Skeletal muscle tissue (tissue), 4 donors: ENCODE data around the gene IGF1R. TPM values are rescaled to one million over a fixed set of nuclear protein-coding genes. Genes with fewer than 3 reads are reported as not detected.

Experiments
- H3K27ac ChIP-seq: one replicate; pipeline ENCODE4 v1.7.0; 2013; ENCODE audit warnings: mild to moderate bottlenecking, low read depth, low read length, inconsistent platforms
- H3K27me3 ChIP-seq, 3 donors: one replicate each; pipeline ENCODE4 v1.7.0; 2013; ENCODE audit warnings: low read length in 3 of 3; ENCODE audit not compliant: control insufficient read depth in 3 of 3, insufficient read depth in 3 of 3
- H3K36me3 ChIP-seq, 3 donors: one replicate each; pipeline ENCODE4 v1.7.0; 2013; ENCODE audit warnings: low read length in 3 of 3; ENCODE audit not compliant: control insufficient read depth in 3 of 3, insufficient read depth in 3 of 3
- H3K4me1 ChIP-seq, 3 donors: one replicate each; pipeline ENCODE4 v1.7.0; 2013; ENCODE audit warnings: low read length in 3 of 3, mild to moderate bottlenecking in 3 of 3; ENCODE audit not compliant: control insufficient read depth in 3 of 3, insufficient read depth in 3 of 3
- H3K4me3 ChIP-seq, 3 donors: one replicate each; pipeline ENCODE4 v1.7.0; 2013; ENCODE audit warnings: low read length in 3 of 3
- H3K9ac ChIP-seq, 3 donors: one replicate each; pipeline ENCODE4 v1.7.0; 2013; ENCODE audit warnings: low read length in 3 of 3, mild to moderate bottlenecking in 3 of 3, moderate library complexity in 2 of 3, low read depth in 1 of 3
- H3K9me3 ChIP-seq, 3 donors: one replicate each; pipeline ENCODE4 v1.7.0; 2013; ENCODE audit warnings: low read length in 3 of 3; ENCODE audit not compliant: control insufficient read depth in 3 of 3
- total RNA-seq: library from RNA; depleted of rRNA; stranded (reverse); fragments of >200 nt; gene quantifications from one replicate; pipeline ENCODE4 v1.2.3, GENCODE V29; 2014
- donor health status: Osteomylitis.

IGF1R gene
- total RNA-seq, 1 donor from 2014 or later: 25.6 TPM

DNA sequence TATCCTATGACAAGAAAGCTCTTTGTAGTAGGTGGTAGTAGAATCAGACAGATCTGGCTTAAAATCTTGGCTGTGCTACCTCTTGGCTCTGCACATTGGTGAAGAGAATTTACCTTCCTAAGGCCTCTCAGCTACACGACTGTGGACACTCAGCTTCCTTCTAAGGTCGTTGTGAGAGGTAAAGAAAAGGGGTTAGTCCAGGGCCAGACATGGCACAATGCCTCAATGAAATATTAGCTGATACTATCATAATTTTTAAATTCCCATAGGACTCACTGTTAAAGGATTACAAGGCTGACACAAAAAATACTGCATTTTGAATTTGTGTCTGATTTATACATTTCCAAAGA is 80.4 kb downstream of the IGF1R start:
- Histone ChIP-seq H3K9me3 (no peaks in the 10 kb centered on the region), H3K36me3 (no peaks in the 10 kb centered on the region), H3K27ac (peak overlapping the region; percentile 78), H3K27me3 (no peaks in the 10 kb centered on the region), H3K9ac (peak overlapping the region in 1 of 3 donors; percentile 0), H3K4me3 (no peak overlapping the region), H3K4me1 (peaks cover 34 to 50% (median 43%) of the 10 kb centered on the region in 3 donors)

DNA sequence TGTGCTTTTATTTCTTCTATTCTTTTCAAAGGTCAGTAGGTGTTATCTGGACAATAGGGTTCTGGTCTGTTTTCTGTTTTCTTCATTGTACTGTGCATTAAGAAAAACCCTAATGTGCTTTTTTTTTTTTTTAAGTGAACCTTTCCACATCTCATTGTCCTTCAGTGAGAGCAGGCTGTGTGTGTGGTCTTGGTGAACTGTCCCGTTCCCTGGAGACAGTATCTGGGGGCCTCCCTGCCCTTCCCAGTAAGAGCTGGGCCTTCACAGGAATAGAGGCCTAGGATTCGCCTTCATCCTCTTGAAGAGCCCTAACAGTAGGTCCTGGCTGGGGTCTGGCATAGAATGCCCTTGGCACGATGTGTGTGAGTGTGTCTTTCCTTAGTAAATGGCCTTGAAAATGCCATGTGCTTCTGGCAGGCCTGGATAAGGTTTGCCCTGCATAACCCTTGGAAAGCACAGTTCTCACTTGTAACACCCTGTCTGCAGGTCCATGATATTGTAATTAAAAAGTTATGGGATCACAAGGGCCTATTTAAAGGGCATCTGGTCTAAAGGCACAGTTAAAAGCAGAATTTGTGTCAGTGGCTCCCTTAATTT is 81.2 kb downstream of the IGF1R start:
- Histone ChIP-seq H3K4me3 (no peak overlapping the region), H3K9me3 (no peaks in the 10 kb centered on the region), H3K9ac (peak overlapping the region in 1 of 3 donors; percentile 46), H3K4me1 (peaks cover 34 to 54% (median 48%) of the 10 kb centered on the region in 3 donors), H3K36me3 (no peaks in the 10 kb centered on the region), H3K27ac (peak overlapping the region; percentile 78), H3K27me3 (no peaks in the 10 kb centered on the region)

DNA sequence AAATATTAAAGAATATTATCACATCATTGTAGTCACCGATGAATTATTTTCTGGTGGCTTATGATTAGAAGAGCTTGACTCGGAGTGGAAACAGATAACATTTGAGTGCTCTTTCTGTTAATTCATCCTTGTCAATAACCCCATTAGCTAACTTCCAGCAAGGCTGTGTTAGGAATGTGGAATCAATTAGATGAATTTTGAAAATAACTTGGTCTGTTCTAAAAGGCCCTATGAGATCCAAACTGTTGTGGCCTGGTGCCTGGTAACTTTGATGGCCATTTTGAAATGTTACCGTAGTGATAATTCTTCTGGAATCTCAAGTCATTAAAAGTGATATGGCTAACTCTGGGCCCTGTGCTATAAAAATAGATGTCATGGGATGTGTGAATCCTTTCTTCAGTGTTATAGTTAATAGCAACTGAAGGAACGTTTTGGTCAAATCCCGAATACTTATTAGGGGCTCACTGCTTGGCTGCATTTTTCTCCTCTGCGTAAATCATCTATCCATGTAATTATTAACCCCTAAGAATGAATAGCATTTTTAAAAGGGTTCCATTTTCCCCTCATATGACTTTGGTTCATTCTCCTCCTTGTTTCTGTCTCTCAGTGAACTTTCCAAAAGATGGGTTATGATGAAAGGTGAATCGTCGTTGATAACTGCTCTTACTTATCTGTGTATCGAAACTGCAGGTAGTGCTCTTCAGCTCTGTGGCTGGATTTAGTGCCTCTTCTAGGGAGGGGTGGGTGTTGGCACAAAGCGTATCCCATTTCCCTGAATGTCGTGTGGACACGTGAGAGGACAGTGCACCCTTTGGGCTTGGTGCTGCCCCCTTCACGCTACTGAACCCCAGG is 82.7 kb downstream of the IGF1R start:
- Histone ChIP-seq H3K27ac (peak overlapping the region; percentile 55), H3K9ac (peak overlapping the region in 2 of 3 donors; percentile 20 to 32), H3K4me1 (peaks cover 37 to 64% (median 53%) of the 10 kb centered on the region in 3 donors), H3K36me3 (no peaks in the 10 kb centered on the region), H3K9me3 (no peaks in the 10 kb centered on the region), H3K4me3 (peak overlapping the region; percentile 2 to 19 (median 17)), H3K27me3 (no peaks in the 10 kb centered on the region)

DNA sequence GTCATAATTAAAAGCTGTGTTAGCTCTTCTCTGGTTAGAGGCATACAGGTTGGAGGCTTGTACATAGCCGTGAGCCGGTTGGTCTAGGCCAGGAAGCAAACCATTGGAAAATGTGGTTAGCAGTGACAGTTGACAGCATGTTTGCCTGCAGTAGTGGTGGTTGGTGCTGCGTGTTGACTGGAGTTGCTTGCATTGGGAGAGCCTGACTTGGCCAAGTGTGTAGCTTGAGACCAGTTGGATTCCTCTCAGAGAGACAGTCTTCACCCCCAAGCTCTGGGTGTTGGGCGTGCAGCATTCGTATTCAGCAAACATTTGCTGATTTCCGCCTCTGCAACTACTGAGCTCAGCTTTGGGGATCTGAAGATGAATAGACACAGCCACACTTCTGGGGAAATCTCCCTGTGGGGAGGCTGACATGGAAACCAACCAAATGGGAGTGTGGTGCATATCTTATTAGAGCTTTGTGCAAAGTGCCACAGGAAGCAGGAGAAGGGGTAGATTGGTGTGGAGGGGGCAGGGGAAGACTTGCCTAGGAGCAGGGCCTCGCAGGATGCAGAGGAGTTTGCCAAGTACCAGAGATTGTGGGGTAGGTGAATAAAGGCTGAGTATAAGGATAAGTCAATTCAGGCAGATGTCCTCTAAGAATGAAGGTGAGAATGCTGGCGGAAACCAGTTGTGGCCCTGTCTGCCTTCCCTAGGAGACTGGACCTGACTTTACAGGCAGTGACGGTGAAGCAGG is 83.5 kb downstream of the IGF1R start:
- Histone ChIP-seq H3K4me3 (peak overlapping the region in 2 of 3 donors; percentile 17 to 19), H3K27ac (peak overlapping the region; percentile 55), H3K4me1 (peaks cover 37 to 64% (median 53%) of the 10 kb centered on the region in 3 donors)

DNA sequence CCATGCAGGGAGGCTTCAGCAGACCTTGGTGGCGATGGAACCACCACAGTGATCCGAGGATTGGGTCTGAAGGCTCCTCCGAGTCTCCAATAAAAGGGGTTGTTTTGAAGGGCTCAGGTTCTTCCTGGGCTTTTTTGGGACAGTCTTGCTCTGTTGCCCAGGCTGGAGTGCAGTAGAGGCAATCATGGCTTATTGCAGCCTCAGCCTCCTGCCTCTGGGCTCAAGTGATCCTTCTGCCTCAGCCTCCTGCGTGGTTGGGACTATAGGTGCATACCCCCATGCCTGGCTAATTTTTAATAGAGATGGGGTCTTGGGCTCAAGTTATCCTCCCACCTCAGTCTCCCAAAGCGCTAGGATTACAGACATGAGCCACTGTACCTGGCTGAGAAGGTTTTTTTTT is 84.8 kb downstream of the IGF1R start:
- H3K27ac ChIP-seq: no peak overlapping the region
- H3K9ac ChIP-seq: no peak overlapping the region
- no peaks in the 10 kb centered on the region for H3K27me3 ChIP-seq
- no peaks in the 10 kb centered on the region for H3K9me3 ChIP-seq
- peaks cover 29 to 63% (median 47%) of the 10 kb centered on the region in 3 donors for H3K4me1 ChIP-seq
- no peaks in the 10 kb centered on the region for H3K36me3 ChIP-seq
- H3K4me3 ChIP-seq: no peak overlapping the region

More for the DNA sequence above, 83.5 kb downstream of the IGF1R start:
- H3K27me3 ChIP-seq: no peaks in the 10 kb centered on the region
- H3K36me3 ChIP-seq: no peaks in the 10 kb centered on the region
- H3K9me3 ChIP-seq: no peaks in the 10 kb centered on the region
- peak overlapping the region in 2 of 3 donors; percentile 20 to 32 for H3K9ac ChIP-seq

DNA sequence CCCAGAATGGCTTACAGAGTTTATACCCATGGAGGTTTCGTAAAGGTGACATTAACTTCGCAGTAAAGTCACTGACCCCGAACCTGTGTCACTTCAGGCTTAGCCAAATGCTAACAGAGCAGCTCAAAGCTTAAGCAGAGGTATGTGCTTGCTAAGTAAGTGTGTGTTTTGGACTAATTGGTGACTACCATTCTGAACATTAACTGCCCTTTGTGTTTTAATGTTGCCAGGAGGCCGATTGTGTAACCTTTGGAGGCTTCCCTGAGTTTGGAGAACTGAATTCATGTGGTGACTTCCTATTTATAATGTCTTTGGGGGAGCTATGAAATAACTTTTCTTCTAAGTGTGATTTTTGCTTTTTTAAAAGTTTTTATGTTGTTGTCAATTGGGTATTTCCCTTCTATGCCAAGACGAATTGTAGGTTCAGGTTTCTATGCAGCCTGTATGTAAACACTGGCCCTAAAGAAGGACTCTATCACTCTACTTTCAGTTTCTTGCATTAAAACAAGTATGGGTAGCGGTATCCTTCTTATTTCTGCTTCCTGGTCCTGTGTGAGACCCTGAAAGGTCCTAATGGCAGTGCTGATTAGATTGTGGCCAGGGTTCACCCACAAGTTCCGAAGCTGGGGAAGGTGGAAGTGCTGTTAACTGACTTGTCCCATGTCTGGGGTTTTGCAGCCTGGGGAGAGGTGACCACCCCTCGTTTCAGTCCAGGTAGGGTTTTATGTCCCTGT is 86.3 kb downstream of the IGF1R start:
- H3K4me3 ChIP-seq: no peak overlapping the region
- H3K9ac ChIP-seq: peak overlapping the region in 1 of 3 donors; percentile 34
- no peaks in the 10 kb centered on the region for H3K27me3 ChIP-seq
- no peaks in the 10 kb centered on the region for H3K9me3 ChIP-seq
- H3K4me1 ChIP-seq: peaks cover 14 to 48% (median 32%) of the 10 kb centered on the region in 3 donors
- H3K27ac ChIP-seq: peak overlapping the region; percentile 14
- H3K36me3 ChIP-seq: no peaks in the 10 kb centered on the region

DNA sequence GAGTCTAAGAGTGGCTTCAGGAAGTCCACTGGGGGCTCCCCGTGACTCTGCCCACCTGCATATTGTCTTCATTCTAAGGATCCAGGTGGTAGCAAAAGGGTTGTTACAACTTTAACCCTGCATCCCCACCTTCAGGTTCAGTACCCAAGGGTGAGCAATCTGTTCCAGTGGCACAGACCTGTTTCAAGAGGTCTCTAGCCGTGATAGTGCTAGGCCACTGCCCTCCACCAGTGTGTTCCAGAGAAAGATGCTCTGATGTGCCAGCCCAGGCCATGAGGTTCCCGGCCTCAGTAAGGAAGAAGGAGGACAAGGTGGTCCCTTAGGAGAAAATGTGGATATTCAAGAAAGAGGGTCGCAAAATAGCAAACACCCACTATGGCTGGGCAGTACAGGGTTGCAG is 87.0 kb downstream of the IGF1R start:
- H3K4me1 ChIP-seq: peaks cover 11 to 41% (median 25%) of the 10 kb centered on the region in 3 donors

DNA sequence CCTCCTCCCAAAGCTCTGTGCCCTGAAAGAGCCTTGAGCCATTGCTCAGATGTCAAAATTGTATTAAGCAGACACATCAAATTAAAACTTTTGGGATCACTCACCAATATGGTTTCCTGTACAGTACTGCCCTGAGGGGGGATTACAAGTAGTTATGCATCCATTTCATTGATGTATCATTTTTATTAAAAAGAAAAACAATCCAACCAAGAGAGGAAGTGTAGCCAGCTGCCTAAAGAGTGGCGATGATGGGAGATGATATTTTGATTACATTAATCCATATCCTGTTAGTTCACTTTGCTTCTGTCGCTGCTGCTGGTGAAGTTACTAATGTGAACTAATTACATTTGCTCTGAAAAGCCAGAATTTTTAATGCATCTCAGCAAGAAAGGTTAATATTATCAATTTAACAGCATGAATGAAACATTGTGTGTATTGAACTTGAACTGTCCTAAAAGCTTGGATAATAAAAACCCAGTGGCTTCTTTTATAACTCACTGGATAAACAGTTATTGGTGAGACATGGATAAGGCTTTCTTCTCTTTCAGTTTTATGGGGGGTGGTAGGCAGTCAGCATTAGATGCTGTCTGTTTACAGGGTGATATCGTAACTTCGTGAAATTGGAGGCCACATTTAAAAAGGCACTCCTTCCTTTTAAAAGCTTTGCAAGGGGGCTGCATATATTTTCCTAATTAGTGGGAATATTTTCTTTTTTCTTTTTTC is 87.7 kb downstream of the IGF1R start:
- H3K27ac ChIP-seq: no peak overlapping the region
- H3K4me1 ChIP-seq: peaks cover 9 to 35% (median 21%) of the 10 kb centered on the region in 3 donors
- H3K27me3 ChIP-seq: no peaks in the 10 kb centered on the region
- no peak overlapping the region for H3K4me3 ChIP-seq
- no peak overlapping the region for H3K9ac ChIP-seq
- no peaks in the 10 kb centered on the region for H3K36me3 ChIP-seq
- no peaks in the 10 kb centered on the region for H3K9me3 ChIP-seq

More for the DNA sequence above, 87.0 kb downstream of the IGF1R start:
- Histone ChIP-seq H3K36me3 (no peaks in the 10 kb centered on the region), H3K9me3 (no peaks in the 10 kb centered on the region), H3K4me3 (no peak overlapping the region), H3K9ac (no peak overlapping the region), H3K27me3 (no peaks in the 10 kb centered on the region), H3K27ac (no peak overlapping the region)

DNA sequence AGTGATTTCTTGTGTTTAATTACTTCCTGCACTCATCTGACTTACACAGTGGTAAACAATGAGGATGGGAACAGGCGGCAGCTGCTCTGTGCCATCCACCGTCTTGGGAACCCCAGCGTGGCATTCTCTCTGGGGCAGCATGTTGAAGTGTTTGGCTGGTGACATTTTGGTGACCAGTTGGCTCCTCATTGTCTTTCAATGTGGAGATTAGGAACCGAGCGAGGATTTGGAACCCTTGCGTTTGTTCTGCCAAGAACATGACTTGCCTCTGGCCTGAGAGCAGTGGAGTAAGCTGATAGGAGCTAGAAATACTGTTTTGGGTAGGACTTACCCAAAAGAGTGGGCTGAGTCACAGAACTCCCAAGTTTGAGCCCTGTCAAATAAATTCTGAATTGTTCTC is 88.8 kb downstream of the IGF1R start:
- Histone ChIP-seq H3K4me3 (no peak overlapping the region), H3K27ac (no peak overlapping the region), H3K36me3 (no peaks in the 10 kb centered on the region), H3K9me3 (no peaks in the 10 kb centered on the region), H3K9ac (no peak overlapping the region), H3K4me1 (peaks cover 3 to 26% (median 12%) of the 10 kb centered on the region in 3 donors), H3K27me3 (no peaks in the 10 kb centered on the region)
